Rectal smooth muscle tissue (tissue), 1 donor: ENCODE data around the gene PDPN.

Source experiments
- H3K27ac ChIP-seq: one replicate; pipeline ENCODE4 v1.7.0; 2013; ENCODE audit warnings: low read depth, low read length, inconsistent platforms
- H3K27me3 ChIP-seq: one replicate; pipeline ENCODE4 v1.7.0; 2013; ENCODE audit warnings: low read length; ENCODE audit not compliant: control insufficient read depth, insufficient read depth
- H3K36me3 ChIP-seq: one replicate; pipeline ENCODE4 v1.7.0; 2013; ENCODE audit warnings: low read length; ENCODE audit not compliant: control insufficient read depth, insufficient read depth
- H3K4me1 ChIP-seq: one replicate; pipeline ENCODE4 v1.7.0; 2013; ENCODE audit warnings: low read length; ENCODE audit not compliant: control insufficient read depth, insufficient read depth
- H3K4me3 ChIP-seq: one replicate; pipeline ENCODE4 v1.7.0; 2013; ENCODE audit warnings: low read length
- H3K9ac ChIP-seq: one replicate; pipeline ENCODE4 v1.7.0; 2013; ENCODE audit warnings: low read length

The PDPN gene

GRCh38 chr1:13583595-13583965, at the start of gene PDPN:
PDPN (plus strand) TSS chr1:13583832; CDS start chr1:13584034, 202 bp downstream.
- peak within 1 kb of the TSS; percentile 64 for H3K4me3 ChIP-seq
- no peaks in the 10 kb centered on the region for H3K4me1 ChIP-seq
- no peak within 1 kb of the TSS for H3K9ac ChIP-seq
- H3K27ac ChIP-seq, result peak within 1 kb of the TSS; percentile 45
- peaks cover 9% of the 10 kb centered on the region for H3K27me3 ChIP-seq
- no peaks in the 10 kb centered on the region for H3K36me3 ChIP-seq

- no peak overlapping the region for H3K4me3 ChIP-seq
- H3K27me3 ChIP-seq, result no peaks in the 10 kb centered on the region
- H3K9ac ChIP-seq, result no peak overlapping the region
- H3K27ac ChIP-seq, result no peak overlapping the region
- no peaks in the 10 kb centered on the region for H3K36me3 ChIP-seq
- no peaks in the 10 kb centered on the region for H3K4me1 ChIP-seq
Measured at GRCh38 chr1:13535227-13535626, 48.4 kb upstream of the PDPN start.

- Histone ChIP-seq H3K4me3 (no peak overlapping the region), H3K36me3 (no peaks in the 10 kb centered on the region), H3K9ac (no peak overlapping the region), H3K27me3 (no peaks in the 10 kb centered on the region), H3K4me1 (peaks cover 8% of the 10 kb centered on the region), H3K27ac (no peak overlapping the region)
Measured at GRCh38 chr1:13536571-13536970, 47.1 kb upstream of the PDPN start.

- H3K27me3 ChIP-seq, result no peaks in the 10 kb centered on the region
- H3K9ac ChIP-seq, result no peak overlapping the region
- H3K4me3 ChIP-seq, result no peak overlapping the region
- H3K4me1 ChIP-seq, result peaks cover 8% of the 10 kb centered on the region
- H3K36me3 ChIP-seq, result no peaks in the 10 kb centered on the region
- no peak overlapping the region for H3K27ac ChIP-seq
Measured at GRCh38 chr1:13538832-13539231, 44.8 kb upstream of the PDPN start.

- Histone ChIP-seq H3K4me1 (peaks cover 11% of the 10 kb centered on the region), H3K27me3 (no peaks in the 10 kb centered on the region), H3K9ac (no peak overlapping the region), H3K36me3 (no peaks in the 10 kb centered on the region), H3K4me3 (no peak overlapping the region), H3K27ac (no peak overlapping the region)
Measured at GRCh38 chr1:13539683-13540082, 43.9 kb upstream of the PDPN start.

- Histone ChIP-seq H3K27ac (peak overlapping the region; percentile 57), H3K4me3 (no peak overlapping the region), H3K4me1 (peaks cover 11% of the 10 kb centered on the region), H3K27me3 (no peaks in the 10 kb centered on the region), H3K9ac (no peak overlapping the region), H3K36me3 (no peaks in the 10 kb centered on the region)
Measured at GRCh38 chr1:13540866-13541265, 42.8 kb upstream of the PDPN start.

- H3K27ac ChIP-seq, result peak overlapping the region; percentile 57
- H3K4me3 ChIP-seq, result no peak overlapping the region
- H3K9ac ChIP-seq, result no peak overlapping the region
- peaks cover 11% of the 10 kb centered on the region for H3K4me1 ChIP-seq
- no peaks in the 10 kb centered on the region for H3K27me3 ChIP-seq
- H3K36me3 ChIP-seq, result no peaks in the 10 kb centered on the region
Measured at GRCh38 chr1:13541435-13542215, 42.0 kb upstream of the PDPN start.

GRCh38 chr1:13543451-13544220, 40.0 kb upstream of the PDPN start:
- no peak overlapping the region for H3K4me3 ChIP-seq
- no peaks in the 10 kb centered on the region for H3K36me3 ChIP-seq
- H3K4me1 ChIP-seq, result peaks cover 11% of the 10 kb centered on the region
- H3K27ac ChIP-seq, result peak overlapping the region; percentile 47
- no peaks in the 10 kb centered on the region for H3K27me3 ChIP-seq
- no peak overlapping the region for H3K9ac ChIP-seq

GRCh38 chr1:13544221-13544556, 39.4 kb upstream of the PDPN start:
- no peak overlapping the region for H3K4me3 ChIP-seq
- no peaks in the 10 kb centered on the region for H3K36me3 ChIP-seq
- peaks cover 11% of the 10 kb centered on the region for H3K4me1 ChIP-seq
- peak overlapping the region; percentile 47 for H3K27ac ChIP-seq
- H3K27me3 ChIP-seq, result no peaks in the 10 kb centered on the region
- no peak overlapping the region for H3K9ac ChIP-seq

- Histone ChIP-seq H3K9ac (no peak overlapping the region), H3K36me3 (no peaks in the 10 kb centered on the region), H3K27ac (no peak overlapping the region), H3K4me3 (no peak overlapping the region), H3K4me1 (peaks cover 3% of the 10 kb centered on the region), H3K27me3 (no peaks in the 10 kb centered on the region)
Measured at GRCh38 chr1:13546791-13547190, 36.8 kb upstream of the PDPN start.

GRCh38 chr1:13548281-13548680, 35.4 kb upstream of the PDPN start:
- no peaks in the 10 kb centered on the region for H3K27me3 ChIP-seq
- no peak overlapping the region for H3K4me3 ChIP-seq
- no peak overlapping the region for H3K9ac ChIP-seq
- H3K4me1 ChIP-seq, result peaks cover 3% of the 10 kb centered on the region
- no peak overlapping the region for H3K27ac ChIP-seq
- H3K36me3 ChIP-seq, result no peaks in the 10 kb centered on the region

- H3K27me3 ChIP-seq, result no peaks in the 10 kb centered on the region
- H3K27ac ChIP-seq, result no peak overlapping the region
- H3K4me3 ChIP-seq, result no peak overlapping the region
- H3K4me1 ChIP-seq, result peaks cover 2% of the 10 kb centered on the region
- H3K36me3 ChIP-seq, result no peaks in the 10 kb centered on the region
- no peak overlapping the region for H3K9ac ChIP-seq
Measured at GRCh38 chr1:13549021-13549420, 34.6 kb upstream of the PDPN start.

- no peak overlapping the region for H3K9ac ChIP-seq
- H3K27me3 ChIP-seq, result no peaks in the 10 kb centered on the region
- no peaks in the 10 kb centered on the region for H3K36me3 ChIP-seq
- H3K4me3 ChIP-seq, result no peak overlapping the region
- no peaks in the 10 kb centered on the region for H3K4me1 ChIP-seq
- no peak overlapping the region for H3K27ac ChIP-seq
Measured at GRCh38 chr1:13549521-13549920, 34.1 kb upstream of the PDPN start.
